ENCODE data around the gene CXCL10.

The CXCL10 gene

DNA sequence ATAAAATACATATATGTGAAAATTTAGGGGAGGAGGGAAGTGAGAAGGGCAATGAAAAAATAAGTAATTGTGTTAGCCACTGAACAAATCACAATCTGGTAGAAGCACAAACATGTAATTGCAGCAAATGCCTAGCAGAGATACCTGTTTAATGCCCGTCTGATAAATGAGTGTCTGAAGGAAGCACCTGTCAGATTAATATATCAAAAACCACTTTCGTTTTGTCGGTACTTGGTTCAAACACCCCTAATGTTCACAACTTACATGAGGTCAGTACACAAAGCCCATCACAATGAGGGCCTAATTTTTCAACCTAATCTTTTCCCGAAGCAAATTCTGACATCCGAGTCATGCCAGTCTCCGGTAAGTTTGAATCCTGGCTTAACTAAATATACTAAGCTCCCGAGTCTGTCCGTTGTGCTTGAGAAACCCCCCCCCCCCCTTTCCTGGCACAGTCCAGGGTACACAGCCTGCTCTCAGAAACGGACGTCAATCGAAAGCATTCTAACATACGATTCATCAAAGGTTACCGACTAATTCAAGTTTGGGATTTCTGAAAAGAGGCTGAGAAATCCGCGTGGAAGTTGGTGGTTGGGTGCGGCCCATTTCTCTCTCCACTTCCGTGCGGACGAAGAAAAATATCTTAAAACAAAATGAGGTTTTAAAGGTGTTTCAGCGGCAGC lies 33.3 kb downstream of the CXCL10 start:
- DNase-seq = peak; percentile 5

DNA sequence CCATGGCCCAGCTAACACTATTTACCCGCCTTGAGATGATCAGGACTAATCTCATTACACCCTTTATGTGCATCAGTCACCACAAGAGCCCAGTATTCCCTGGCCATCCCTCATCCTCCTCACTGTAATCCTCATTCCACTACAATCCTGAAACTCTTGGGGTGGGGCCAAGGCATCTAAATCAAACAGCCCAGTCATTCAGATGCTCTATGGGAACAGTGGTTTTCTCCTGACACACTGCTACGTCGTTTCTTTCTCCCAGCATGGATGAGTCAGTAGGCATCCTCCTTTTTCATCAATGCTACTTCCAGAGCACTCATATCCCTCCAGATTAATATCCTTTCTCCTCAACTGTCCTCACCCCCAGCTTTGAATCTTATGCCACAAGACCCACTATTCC lies 38.2 kb downstream of the CXCL10 start:
- DNase-seq = no peak

DNA sequence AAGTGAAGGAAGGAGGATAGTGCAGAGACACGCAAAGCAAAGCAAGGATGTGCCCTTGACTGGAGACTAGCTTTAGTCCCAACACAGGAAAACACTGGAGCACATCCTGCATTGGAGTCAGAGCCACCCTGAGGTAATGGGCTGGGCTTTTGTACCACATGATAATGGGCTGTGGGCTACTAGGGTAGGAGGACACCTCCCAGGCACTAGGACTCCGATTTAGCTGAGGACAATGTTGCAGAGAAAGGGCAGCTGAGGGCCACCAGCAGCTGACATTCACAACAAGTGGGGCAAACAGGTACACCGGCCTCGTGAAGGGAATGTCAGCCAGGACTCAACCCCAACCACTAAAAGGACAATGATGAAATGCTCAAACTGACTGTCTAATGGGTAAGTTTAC lies 42.7 kb downstream of the CXCL10 start:
- DNase-seq = no peak

DNA sequence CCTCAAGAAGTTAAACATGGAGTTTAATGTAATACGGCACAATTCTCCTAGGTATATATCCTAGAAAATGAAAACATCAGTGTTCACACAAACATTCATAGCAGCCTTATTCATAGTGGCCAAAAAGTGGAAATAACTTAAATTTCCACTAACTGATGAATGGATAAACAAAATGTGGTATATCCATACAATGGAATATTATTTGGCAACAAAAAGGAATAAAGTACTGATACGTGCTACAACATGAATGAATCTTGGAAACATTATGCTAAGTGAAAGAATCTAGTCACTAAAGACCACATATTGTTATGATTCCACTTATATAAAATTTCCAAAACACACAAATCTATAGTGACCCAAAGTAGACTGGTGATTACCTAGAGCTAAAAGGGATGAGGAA lies 47.1 kb downstream of the CXCL10 start:
- no peak for DNase-seq

DNA sequence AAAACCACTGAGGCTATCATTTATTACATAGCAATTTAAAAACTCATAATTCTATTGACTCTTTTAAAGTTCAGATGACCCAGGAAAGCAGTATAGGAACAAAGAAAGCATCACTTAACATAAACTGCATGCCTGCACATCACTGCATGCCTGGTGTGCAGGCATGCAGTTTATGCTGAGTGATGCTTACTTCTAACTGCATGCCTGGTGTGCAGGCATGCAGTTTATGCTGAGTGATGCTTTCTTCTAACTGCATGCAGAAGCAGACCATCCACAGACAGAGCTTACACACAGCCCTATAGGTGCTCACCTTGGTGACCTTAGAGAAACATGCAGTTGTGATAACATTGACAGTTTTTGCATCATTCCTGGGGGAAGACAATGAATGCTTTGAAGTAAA lies 49.5 kb downstream of the CXCL10 start:
- no peak for DNase-seq

All from retina (tissue), 1 donor.